Cardiac fibroblast (primary cell): Measurements from ENCODE around the gene NECAB3.
"Not testable (repeated sequence)": the region's sequence is repeated elsewhere in the genome, so short reads cannot be mapped to it uniquely, and the experiment has no call there.

Source experiments
- DNase-seq, 2 donors: peaks; one replicate each; pipeline versions ENCODE4 v3.0.0 to v3.0.0-alpha.2; 2010; ENCODE audit warnings: low read depth in 2 of 2
- H3K4me3 ChIP-seq, 2 donors: replicated peaks in 1 of 2; 1 replicate in 1 of 2; 2 replicates in 1 of 2; pipeline ENCODE4 v1.5.1; 2011; ENCODE audit warnings: low read depth in 2 of 2, low read length in 2 of 2, mild to moderate bottlenecking in 2 of 2, moderate library complexity in 1 of 2
- CTCF ChIP-seq: IDR thresholded peaks from one replicate; pipeline ENCODE4 v1.5.1; 2011; ENCODE audit warnings: low read depth, mild to moderate bottlenecking, low read length, inconsistent platforms

Gene NECAB3

GRCh38 chr20:33648396-33649004, 25.7 kb downstream of the NECAB3 start:
- no peak overlapping the region for H3K4me3 ChIP-seq
- no peak for TF ChIP-seq CTCF
- peak in 1 of 2 donors; percentile 25 for DNase-seq

GRCh38 chr20:33647603-33648395, 26.4 kb downstream of the NECAB3 start:
- DNase-seq: peak; percentile 55 to 85
- H3K4me3 ChIP-seq: no peak overlapping the region
- no peak for TF ChIP-seq CTCF

GRCh38 chr20:33646959-33647602, 27.1 kb downstream of the NECAB3 start:
- not testable (repeated sequence) for H3K4me3 ChIP-seq, DNase-seq

GRCh38 chr20:33646191-33646590, 28.0 kb downstream of the NECAB3 start:
- H3K4me3 ChIP-seq: no peak overlapping the region
- no peak for DNase-seq
- no peak for TF ChIP-seq CTCF

- no peak for TF ChIP-seq CTCF
- H3K4me3 ChIP-seq: no peak overlapping the region
- DNase-seq: no peak
Observed at GRCh38 chr20:33645396-33645795, 28.8 kb downstream of the NECAB3 start.

- no peak for TF ChIP-seq CTCF
- no peak for DNase-seq
- H3K4me3 ChIP-seq: no peak overlapping the region
Observed at GRCh38 chr20:33645072-33645358, 29.2 kb downstream of the NECAB3 start.

- DNase-seq: no peak
Observed at GRCh38 chr20:33644313-33645071, 29.7 kb downstream of the NECAB3 start.

More at GRCh38 chr20:33644313-33645071, 29.7 kb downstream of the NECAB3 start:
- no peak for TF ChIP-seq CTCF
- no peak overlapping the region for H3K4me3 ChIP-seq
